HL-60 (cell line): Measurements from ENCODE around the gene FAM53C.

Experiments
- CTCF ChIP-seq: IDR thresholded peaks from one replicate; pipeline ENCODE4 v1.5.1; 2011; ENCODE audit warnings: low read length, control low read depth, inconsistent platforms; ENCODE audit not compliant: insufficient read depth
- GABPA ChIP-seq: IDR thresholded peaks from 2 replicates; pipeline ENCODE4 v1.6.1; 2012; ENCODE audit warnings: low read depth
- REST ChIP-seq: IDR thresholded peaks from 2 replicates; pipeline ENCODE4 v1.6.1; 2012; ENCODE audit warnings: low read depth; ENCODE audit not compliant: insufficient replicate concordance

GRCh38 chr5:138370537-138370936, 32.5 kb downstream of the FAM53C start:
- no peak for TF ChIP-seq CTCF
- TF ChIP-seq REST = no peak
- no peak for TF ChIP-seq GABPA
